GDM1 (cell line): ENCODE results near the gene TGM3.
"Not testable (repeated sequence)": the region's sequence is repeated elsewhere in the genome, so short reads cannot be mapped to it uniquely, and the experiment has no call there.

Experiments
- DNase-seq: peaks from one replicate; lab custom pipeline; 2025; lab: John Stamatoyannopoulos, UW

TGM3 gene

GRCh38 chr20:2295886-2296515 is at the start of gene TGM3:
Gene TGM3 (plus strand): TSS chr20:2296001. CDS start chr20:2296064, 63 bp downstream.
- no peak for DNase-seq

- DNase-seq = no peak
Observed at GRCh38 chr20:2246069-2246491, 49.7 kb upstream of the TGM3 start.

GRCh38 chr20:2248837-2249236 is 47.0 kb upstream of the TGM3 start:
- DNase-seq = no peak

- DNase-seq = no peak
Observed at GRCh38 chr20:2249935-2250334, 45.9 kb upstream of the TGM3 start.

- DNase-seq = no peak
Observed at GRCh38 chr20:2252419-2252997, 43.3 kb upstream of the TGM3 start.

GRCh38 chr20:2253256-2253655 is 42.5 kb upstream of the TGM3 start:
- no peak for DNase-seq

GRCh38 chr20:2254333-2254732 is 41.5 kb upstream of the TGM3 start:
- no peak for DNase-seq

GRCh38 chr20:2255926-2256531 is 39.8 kb upstream of the TGM3 start:
- peak; percentile 4 for DNase-seq

- no peak for DNase-seq
Observed at GRCh38 chr20:2259731-2260130, 36.1 kb upstream of the TGM3 start.

GRCh38 chr20:2260250-2260649 is 35.6 kb upstream of the TGM3 start:
- DNase-seq = no peak

- DNase-seq = no peak
Observed at GRCh38 chr20:2261046-2261485, 34.7 kb upstream of the TGM3 start.

- DNase-seq = no peak
Observed at GRCh38 chr20:2261629-2262028, 34.2 kb upstream of the TGM3 start.

GRCh38 chr20:2264118-2264517 is 31.7 kb upstream of the TGM3 start:
- no peak for DNase-seq

GRCh38 chr20:2264621-2265374 is 31.0 kb upstream of the TGM3 start:
- not testable (repeated sequence) for DNase-seq

- no peak for DNase-seq
Observed at GRCh38 chr20:2273634-2274302, 22.0 kb upstream of the TGM3 start.

GRCh38 chr20:2276015-2276414 is 19.8 kb upstream of the TGM3 start:
- no peak for DNase-seq

GRCh38 chr20:2279253-2279779 is 16.5 kb upstream of the TGM3 start:
- DNase-seq = no peak

GRCh38 chr20:2280082-2280481 is 15.7 kb upstream of the TGM3 start:
- peak; percentile 32 for DNase-seq

GRCh38 chr20:2281563-2281962 is 14.2 kb upstream of the TGM3 start:
- no peak for DNase-seq

GRCh38 chr20:2282181-2282580 is 13.6 kb upstream of the TGM3 start:
- no peak for DNase-seq

- DNase-seq = no peak
Observed at GRCh38 chr20:2283706-2284423, 11.9 kb upstream of the TGM3 start.
